SK-N-SH (cell line): ENCODE measurements around the gene NSUN2. TPM values are rescaled to one million over a fixed set of nuclear protein-coding genes. Genes with fewer than 3 reads are reported as not detected.

ENCODE experiments used
- CTCF ChIA-PET: fragments of 300-600, 350-600 bp; formaldehyde crosslinking; extraction: SDS; loops from one replicate; lab custom pipeline; 2021; lab: Yijun Ruan, JAX
- POLR2A ChIA-PET: fragments of 350-600 bp; sonication (Branson Sonifier 250); formaldehyde crosslinking; extraction: SDS; loops from one replicate; lab custom pipeline; 2020; ENCODE audit warnings: antibody characterized with exemption, inconsistent platforms; lab: Yijun Ruan, JAX
- DNase-seq: peaks from one replicate; pipeline ENCODE4 v3.0.0; 2012
- H2AFZ ChIP-seq: fragments of 200-600 bp; sonication (generic); 2 replicates; pipeline ENCODE4 v1.8.1; 2016; ENCODE audit warnings: antibody characterized with exemption, mild to moderate bottlenecking, low read depth
- H3F3A ChIP-seq: fragments of 200-600 bp; sonication (generic); replicated peaks from 2 replicates; pipeline ENCODE3; 2016; ENCODE audit warnings: antibody characterized with exemption, mild to moderate bottlenecking; ENCODE audit not compliant: insufficient read depth
- H3K27ac ChIP-seq, 2 experiments: fragments of 200-500 bp in 1 of 2; fragments of 200-600 bp in 1 of 2; sonication (Bioruptor generic) in 1 of 2; sonication (generic), shearing (Covaris generic) in 1 of 2; 2 replicates each; pipeline versions ENCODE4 v1.5.1 to v1.6.1; 2014 to 2016; ENCODE audit warnings: low read depth in 2 of 2, inconsistent platforms in 1 of 2, low read length in 1 of 2, mild to moderate bottlenecking in 1 of 2, mixed read lengths in 1 of 2
- H3K27me3 ChIP-seq: fragments of 200-600 bp; sonication (generic), shearing (Covaris generic); 2 replicates; pipeline ENCODE4 v1.6.1; 2016; ENCODE audit warnings: mixed run types; ENCODE audit not compliant: insufficient read depth
- H3K36me3 ChIP-seq, 2 experiments: fragments of 200-500 bp in 1 of 2; fragments of 200-600 bp in 1 of 2; sonication (Bioruptor generic) in 1 of 2; sonication (generic) in 1 of 2; replicated peaks in 1 of 2; 2 replicates each; pipeline versions ENCODE3 to v1.5.1; 2014 to 2016; ENCODE audit warnings: low read length in 1 of 2, mild to moderate bottlenecking in 1 of 2; ENCODE audit not compliant: insufficient read depth in 2 of 2, control insufficient read depth in 1 of 2
- H3K4me1 ChIP-seq, 2 experiments: fragments of 200-500 bp in 1 of 2; fragments of 200-600 bp in 1 of 2; sonication (Bioruptor generic) in 1 of 2; sonication (generic), shearing (Covaris generic) in 1 of 2; 2 replicates each; pipeline versions ENCODE4 v1.5.1 to v1.6.1; 2014 to 2016; ENCODE audit warnings: low read depth in 1 of 2, low read length in 1 of 2, mixed run types in 1 of 2; ENCODE audit not compliant: insufficient read depth in 2 of 2, control insufficient read depth in 1 of 2
- H3K4me2 ChIP-seq: fragments of 200-600 bp; sonication (generic), shearing (Covaris generic); 2 replicates; pipeline ENCODE4 v1.6.1; 2017; ENCODE audit warnings: mixed run types
- H3K4me3 ChIP-seq, 2 experiments: fragments of 200-500 bp in 1 of 2; fragments of 200-600 bp in 1 of 2; sonication (Bioruptor generic) in 1 of 2; sonication (generic), shearing (Covaris generic) in 1 of 2; 2 replicates each; pipeline versions ENCODE4 v1.5.1 to v1.8.1; 2014 to 2016; ENCODE audit warnings: low read depth in 2 of 2, inconsistent platforms in 1 of 2, low read length in 1 of 2, mild to moderate bottlenecking in 1 of 2, mixed read lengths in 1 of 2, moderate library complexity in 1 of 2
- H3K79me2 ChIP-seq: fragments of 200-600 bp; sonication (generic); 2 replicates; pipeline ENCODE4 v1.8.1; 2017; ENCODE audit warnings: mild to moderate bottlenecking; ENCODE audit not compliant: insufficient read depth
- H3K9ac ChIP-seq: fragments of 200-600 bp; sonication (generic); 2 replicates; pipeline ENCODE4 v1.6.1; 2017; ENCODE audit warnings: mixed run types
- H3K9me2 ChIP-seq: fragments of 200-600 bp; sonication (generic); 2 replicates; pipeline ENCODE4 v1.6.1; 2017; ENCODE audit warnings: mixed run types
- H3K9me3 ChIP-seq: fragments of 200-600 bp; sonication (generic); 2 replicates; pipeline ENCODE4 v1.6.1; 2017; ENCODE audit warnings: mixed run types, mild to moderate bottlenecking, moderate library complexity
- H4K20me1 ChIP-seq: fragments of 200-600 bp; sonication (generic); 2 replicates; pipeline ENCODE4 v1.6.1; 2017; ENCODE audit warnings: mild to moderate bottlenecking, mixed run types; ENCODE audit not compliant: insufficient read depth
- CHD2 ChIP-seq: fragments of 150-350 bp; IDR thresholded peaks from 2 replicates; pipeline ENCODE4 v1.6.1; 2018; ENCODE audit warnings: low read length; ENCODE audit not compliant: partially characterized antibody
- CTCF ChIP-seq: fragments of 200-600 bp; sonication (generic); IDR thresholded peaks from 2 replicates; pipeline ENCODE4 v1.6.1; 2017; ENCODE audit warnings: antibody characterized with exemption, mild to moderate bottlenecking, moderate library complexity
- ELF1 ChIP-seq: IDR thresholded peaks from 2 replicates; pipeline ENCODE4 v1.4.0; 2012
- FOXJ3 ChIP-seq: sonication (generic); formaldehyde crosslinking; IDR thresholded peaks from 2 replicates; pipeline ENCODE4 v1.5.1; 2020; ENCODE audit warnings: mild to moderate bottlenecking, missing genetic modification reagents
- FOXM1 ChIP-seq: IDR thresholded peaks from 2 replicates; pipeline ENCODE4 v1.4.0; 2012; ENCODE audit warnings: low read depth, mild to moderate bottlenecking
- GABPA ChIP-seq: IDR thresholded peaks from 2 replicates; pipeline ENCODE4 v1.4.0; 2012; ENCODE audit warnings: low read depth, mild to moderate bottlenecking
- IRF3 ChIP-seq: fragments of 150-350 bp; IDR thresholded peaks from 2 replicates; pipeline ENCODE4 v1.6.1; 2016; ENCODE audit warnings: mild to moderate bottlenecking, low read depth, low read length
- MAX ChIP-seq: IDR thresholded peaks from 2 replicates; pipeline ENCODE4 v1.4.0; 2012; ENCODE audit warnings: low read depth
- MEF2A ChIP-seq: IDR thresholded peaks from 2 replicates; pipeline ENCODE4 v1.4.0; 2012; ENCODE audit warnings: low read depth, borderline replicate concordance
- MXI1 ChIP-seq: IDR thresholded peaks from 2 replicates; pipeline ENCODE4 v1.6.1; 2012; ENCODE audit warnings: mild to moderate bottlenecking, low read depth, low read length, improper control_type of control experiment
- NFIC ChIP-seq: IDR thresholded peaks from 2 replicates; pipeline ENCODE4 v1.4.0; 2012; ENCODE audit warnings: borderline replicate concordance
- RAD21 ChIP-seq: IDR thresholded peaks from 2 replicates; pipeline ENCODE4 v1.6.1; 2012; ENCODE audit warnings: mild to moderate bottlenecking, low read length
- RCOR1 ChIP-seq: fragments of 150-350 bp; IDR thresholded peaks from 2 replicates; pipeline ENCODE4 v1.6.1; 2017; ENCODE audit warnings: antibody characterized with exemption, low read length
- REST ChIP-seq: IDR thresholded peaks from 2 replicates; pipeline ENCODE4 v1.6.1; 2012; ENCODE audit warnings: mild to moderate bottlenecking, low read depth, low read length, moderate library complexity
- RXRA ChIP-seq: IDR thresholded peaks from 2 replicates; pipeline ENCODE4 v1.4.0; 2012; ENCODE audit warnings: low read depth, mild to moderate bottlenecking, borderline replicate concordance
- TAF1 ChIP-seq: IDR thresholded peaks from 2 replicates; pipeline ENCODE4 v1.6.1; 2012; ENCODE audit warnings: low read depth, mild to moderate bottlenecking, low read length, moderate library complexity, borderline replicate concordance
- TCF12 ChIP-seq: IDR thresholded peaks from 2 replicates; pipeline ENCODE4 v1.4.0; 2012
- TEAD4 ChIP-seq: IDR thresholded peaks from 2 replicates; pipeline ENCODE4 v1.4.0; 2012; ENCODE audit warnings: mild to moderate bottlenecking, borderline replicate concordance; ENCODE audit not compliant: insufficient read depth
- USF1 ChIP-seq: IDR thresholded peaks from 2 replicates; pipeline ENCODE4 v1.4.0; 2012; ENCODE audit warnings: low read depth, borderline replicate concordance
- WGBS: methylation state at CpG from one replicate; pipeline ENCODE4 v1.1.6; 2017; ENCODE audit warnings: low lambda C conversion rate; 5-methylcytosine and 5-hydroxymethylcytosine counted together
- polyA plus RNA-seq, 3 experiments: library from polyadenylated mRNA; depleted of rRNA; stranded (reverse); fragments of >200 nt; gene quantifications; 2 replicates each; pipeline ENCODE4 v1.2.3, GENCODE V29; 2012

Gene NSUN2
- polyA plus RNA-seq, 1 of the 3 experiments (the other 2 are of a cell fraction), result 78.9 TPM

DNA sequence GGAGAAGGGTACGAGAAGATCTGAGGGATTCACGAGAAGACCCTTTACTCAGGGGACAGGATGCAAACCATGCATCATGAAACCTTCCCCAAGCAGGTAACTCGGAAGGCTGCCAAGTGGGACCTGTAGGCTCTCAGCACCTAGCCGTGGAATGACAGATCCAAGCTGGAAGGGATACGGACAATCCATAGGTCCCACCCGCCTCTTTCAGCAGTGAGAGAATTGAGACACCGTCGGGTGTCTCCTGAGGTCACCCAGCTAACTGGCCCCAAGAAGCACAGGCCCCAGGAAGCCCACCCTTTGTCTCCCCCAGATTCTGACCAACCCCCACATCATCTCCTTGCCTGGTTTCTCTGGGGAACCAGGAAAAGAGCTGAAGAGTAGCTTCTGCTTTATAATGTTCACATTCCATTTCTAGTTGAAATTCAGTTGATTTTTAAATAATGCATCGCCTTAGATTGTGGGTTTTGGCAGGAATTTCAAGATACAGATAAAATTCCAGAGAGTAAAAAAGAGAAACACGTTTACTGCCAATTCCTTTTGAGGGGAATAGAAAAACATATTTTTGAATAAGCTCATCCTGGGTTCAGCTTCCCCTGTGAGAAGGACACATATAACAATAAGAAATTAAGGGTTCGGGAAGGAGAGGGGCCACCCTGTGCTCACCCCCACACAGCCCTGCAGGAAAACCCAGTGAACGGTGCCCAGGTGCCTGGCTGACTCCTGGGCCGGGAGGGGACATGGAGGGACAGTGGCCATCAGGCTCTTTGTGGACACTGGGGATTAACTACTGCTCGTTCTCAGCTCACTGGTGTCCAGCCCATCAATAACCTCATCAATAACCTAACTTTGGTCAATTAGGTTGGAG, 51.1 kb downstream of the NSUN2 start:
- TF ChIP-seq MAX (no peak), REST (no peak), TCF12 (no peak), FOXM1 (no peak), RCOR1 (no peak)
- Histone ChIP-seq H3K27me3 (no peaks in the 10 kb centered on the region), H3K36me3 (no peaks in the 10 kb centered on the region), H3K4me1 (peaks cover 9 to 19% of the 10 kb centered on the region in 2 experiments; a peak in 1 of 4 replicates), H3K4me3 (no peak overlapping the region), H3K9ac (no peak overlapping the region), H3K4me2 (peak overlapping the region; percentile 44), H3K79me2 (no peaks in the 10 kb centered on the region), H3K9me3 (no peaks in the 10 kb centered on the region), H2AFZ (0 out of 2 replicates have a peak overlapping the region, but pooled peaks have one; percentile 50), H3F3A (no peaks in the 10 kb centered on the region), H4K20me1 (no peaks in the 10 kb centered on the region), H3K9me2 (no peaks in the 10 kb centered on the region), H3K27ac (no peak overlapping the region)
- DNase-seq, result no peak
- ChIA-PET CTCF (interaction anchor here (1.0 to 2.3 kb wide), 9 partner anchors 8 to 1098 kb away, joined by 3 to 11 read pairs (median 4); no protein-coding TSS in a partner anchor), POLR2A (no interaction called here)
- 80% methylated on average over 13 of the region's 14 CpGs for WGBS

- Histone ChIP-seq H3K4me1 (peaks cover 9 to 21% of the 10 kb centered on the region in 2 experiments; a peak in 1 of 4 replicates), H3K9ac (no peak overlapping the region), H4K20me1 (no peaks in the 10 kb centered on the region), H2AFZ (no peak overlapping the region), H3K27ac (no peak overlapping the region), H3K79me2 (no peaks in the 10 kb centered on the region), H3K27me3 (no peaks in the 10 kb centered on the region), H3K36me3 (no peaks in the 10 kb centered on the region), H3K9me3 (no peaks in the 10 kb centered on the region), H3K9me2 (no peaks in the 10 kb centered on the region), H3F3A (no peaks in the 10 kb centered on the region), H3K4me3 (no peak overlapping the region), H3K4me2 (no peak overlapping the region)
- CTCF ChIA-PET, result interaction anchor here (1.0 to 1.4 kb wide), 3 partner anchors 55 to 1097 kb away, joined by 3 to 4 read pairs (median 3); no protein-coding TSS in a partner anchor
- POLR2A ChIA-PET, result no interaction called here
- 67% methylated on average over 1 of the region's 1 CpG for WGBS
- no peak for DNase-seq
- no peak for TF ChIP-seq CTCF
- TF ChIP-seq CHD2, result no peak
- TF ChIP-seq RXRA, result no peak
- no peak for TF ChIP-seq USF1
- no peak for TF ChIP-seq MEF2A
- no peak for TF ChIP-seq MAX
- TF ChIP-seq TEAD4, result no peak
- TF ChIP-seq TCF12, result no peak
- TF ChIP-seq NFIC, result no peak
- no peak for TF ChIP-seq FOXJ3 (CRISPR knock-in tag)
- no peak for TF ChIP-seq IRF3
- TF ChIP-seq TAF1, result no peak
- no peak for TF ChIP-seq RAD21
- no peak for TF ChIP-seq ELF1
- no peak for TF ChIP-seq GABPA
- TF ChIP-seq MXI1, result no peak
Observed at GRCh38 chr5:6581090-6581489, 51.8 kb downstream of the NSUN2 start.
